Measurements from ENCODE around the gene CDCA3. TPM values are rescaled to one million over a fixed set of nuclear protein-coding genes. Genes with fewer than 3 reads are reported as not detected.

Gene CDCA3
- total RNA-seq, 1 experiment from 2014 or later: 120 TPM

- no peak for DNase-seq (ENCODE audit: low read depth)
These were observed 17.7 kb downstream of the CDCA3 start for GRCh38 chr12:6833189-6833890.

GRCh38 chr12:6832125-6832524, 19.0 kb downstream of the CDCA3 start:
- DNase-seq (ENCODE audit: low read depth): no peak

GRCh38 chr12:6831450-6831995, 19.6 kb downstream of the CDCA3 start:
- DNase-seq (ENCODE audit: low read depth): no peak

GRCh38 chr12:6830999-6831398, 20.1 kb downstream of the CDCA3 start:
- DNase-seq (ENCODE audit: low read depth): no peak

- no peak for DNase-seq (ENCODE audit: low read depth)
These were observed 20.7 kb downstream of the CDCA3 start for GRCh38 chr12:6830286-6830890.

- no peak for DNase-seq (ENCODE audit: low read depth)
These were observed 21.4 kb downstream of the CDCA3 start for GRCh38 chr12:6829536-6830220.

- DNase-seq (ENCODE audit: low read depth): peak; percentile 43
These were observed 22.1 kb downstream of the CDCA3 start for GRCh38 chr12:6828781-6829535.

- DNase-seq (ENCODE audit: low read depth): peak; percentile 59
These were observed 22.9 kb downstream of the CDCA3 start, which contains the start of gene P3H3 for GRCh38 chr12:6827982-6828780. Gene P3H3 (plus strand): TSS chr12:6828407. CDS start chr12:6828441, 34 bp downstream.

- DNase-seq (ENCODE audit: low read depth): peak; percentile 84
These were observed 23.6 kb downstream of the CDCA3 start for GRCh38 chr12:6827437-6827911.

GRCh38 chr12:6826734-6827436, 24.2 kb downstream of the CDCA3 start:
- DNase-seq (ENCODE audit: low read depth): no peak

GRCh38 chr12:6826125-6826733, 24.9 kb downstream of the CDCA3 start:
- no peak for DNase-seq (ENCODE audit: low read depth)

GRCh38 chr12:6825398-6826124, 25.5 kb downstream of the CDCA3 start:
- DNase-seq (ENCODE audit: low read depth): peak; percentile 82

GRCh38 chr12:6824901-6825381, 26.1 kb downstream of the CDCA3 start:
- peak; percentile 58 for DNase-seq (ENCODE audit: low read depth)

- no peak for DNase-seq (ENCODE audit: low read depth)
These were observed 26.9 kb downstream of the CDCA3 start for GRCh38 chr12:6824085-6824775.

- DNase-seq (ENCODE audit: low read depth): no peak
These were observed 27.7 kb downstream of the CDCA3 start for GRCh38 chr12:6823182-6824084.

GRCh38 chr12:6822426-6823135, 28.5 kb downstream of the CDCA3 start:
- no peak for DNase-seq (ENCODE audit: low read depth)
